Stomach (tissue), 4 donors: ENCODE data around the gene ARL3.

Source experiments
- EP300 ChIP-seq: sonication (generic); formaldehyde crosslinking; IDR thresholded peaks from one replicate; pipeline ENCODE4 v1.6.1; 2017; ENCODE audit warnings: antibody characterized with exemption
- POLR2A ChIP-seq, 4 donors: fragments of 450-650 bp; IDR thresholded peaks; one replicate each; pipeline ENCODE4 v1.6.1; 2016; ENCODE audit warnings: antibody characterized with exemption in 4 of 4, control low read depth in 2 of 4, mild to moderate bottlenecking in 1 of 4, moderate library complexity in 1 of 4
- POLR2AphosphoS5 ChIP-seq, 3 donors: sonication (generic); formaldehyde crosslinking; IDR thresholded peaks; one replicate each; pipeline ENCODE4 v1.6.1; 2016; ENCODE audit warnings: antibody characterized with exemption in 3 of 3
- TF ChIP-seq, protein P1 (sequence below), 7 experiments: fragments of 450-650 bp in 4 of 7; fragments of 200-600 bp in 3 of 7; sonication (generic) in 3 of 7; IDR thresholded peaks; one replicate each; pipeline ENCODE4 v1.5.1; 2016 to 2019; ENCODE audit warnings: antibody characterized with exemption in 7 of 7, control low read depth in 2 of 7, mild to moderate bottlenecking in 1 of 7

GRCh38 chr10:102645388-102645740 lies 68.8 kb downstream of the ARL3 start:
- TF ChIP-seq POLR2A (IDR thresholded peaks at IDR 0.05) (no peak), POLR2AphosphoS5 (IDR thresholded peaks at IDR 0.05) (peak; percentile 37 to 78 (median 77)), EP300 (no peak)
- TF ChIP-seq, protein P1, sequence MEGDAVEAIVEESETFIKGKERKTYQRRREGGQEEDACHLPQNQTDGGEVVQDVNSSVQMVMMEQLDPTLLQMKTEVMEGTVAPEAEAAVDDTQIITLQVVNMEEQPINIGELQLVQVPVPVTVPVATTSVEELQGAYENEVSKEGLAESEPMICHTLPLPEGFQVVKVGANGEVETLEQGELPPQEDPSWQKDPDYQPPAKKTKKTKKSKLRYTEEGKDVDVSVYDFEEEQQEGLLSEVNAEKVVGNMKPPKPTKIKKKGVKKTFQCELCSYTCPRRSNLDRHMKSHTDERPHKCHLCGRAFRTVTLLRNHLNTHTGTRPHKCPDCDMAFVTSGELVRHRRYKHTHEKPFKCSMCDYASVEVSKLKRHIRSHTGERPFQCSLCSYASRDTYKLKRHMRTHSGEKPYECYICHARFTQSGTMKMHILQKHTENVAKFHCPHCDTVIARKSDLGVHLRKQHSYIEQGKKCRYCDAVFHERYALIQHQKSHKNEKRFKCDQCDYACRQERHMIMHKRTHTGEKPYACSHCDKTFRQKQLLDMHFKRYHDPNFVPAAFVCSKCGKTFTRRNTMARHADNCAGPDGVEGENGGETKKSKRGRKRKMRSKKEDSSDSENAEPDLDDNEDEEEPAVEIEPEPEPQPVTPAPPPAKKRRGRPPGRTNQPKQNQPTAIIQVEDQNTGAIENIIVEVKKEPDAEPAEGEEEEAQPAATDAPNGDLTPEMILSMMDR (IDR thresholded peaks at IDR 0.05): no peak
